CD14-positive monocyte (primary cell): ENCODE data around the gene POLA1. TPM values are rescaled to one million over a fixed set of nuclear protein-coding genes. Genes with fewer than 3 reads are reported as not detected.

Experiments
- DNase-seq, 3 donors: peaks; one replicate each; pipeline ENCODE4 v3.0.0-alpha.2; 2011 to 2022
- H2AFZ ChIP-seq: 2 replicates; pipeline ENCODE4 v1.6.0; 2012; ENCODE audit warnings: mild to moderate bottlenecking, low read depth, low read length, inconsistent platforms; ENCODE audit not compliant: insufficient read depth, poor library complexity, severe bottlenecking
- H3K27ac ChIP-seq, 2 donors: 1 replicate in 1 of 2; 2 replicates in 1 of 2; pipeline ENCODE4 v1.5.1; 2012 to 2013; ENCODE audit warnings: low read length in 2 of 2, control low read depth in 1 of 2, inconsistent platforms in 1 of 2, low read depth in 1 of 2, mild to moderate bottlenecking in 1 of 2
- H3K27me3 ChIP-seq, 2 donors: one replicate each; pipeline versions ENCODE4 v1.6.0 to v1.6.1; 2011 to 2013; ENCODE audit warnings: low read length in 2 of 2; ENCODE audit not compliant: control insufficient read depth in 2 of 2, insufficient read depth in 2 of 2
- H3K36me3 ChIP-seq, 2 donors: replicated peaks in 1 of 2; 1 replicate in 1 of 2; 2 replicates in 1 of 2; pipeline versions ENCODE4 v1.5.1 to v1.6.1; 2012 to 2013; ENCODE audit warnings: low read length in 2 of 2, control low read depth in 1 of 2, inconsistent platforms in 1 of 2, mild to moderate bottlenecking in 1 of 2; ENCODE audit not compliant: insufficient read depth in 2 of 2, control insufficient read depth in 1 of 2
- H3K4me1 ChIP-seq, 2 donors: 1 replicate in 1 of 2; 2 replicates in 1 of 2; pipeline versions ENCODE4 v1.5.1 to v1.6.1; 2012 to 2013; ENCODE audit warnings: low read length in 2 of 2, control low read depth in 1 of 2, inconsistent platforms in 1 of 2, mild to moderate bottlenecking in 1 of 2, moderate library complexity in 1 of 2; ENCODE audit not compliant: insufficient read depth in 2 of 2, control insufficient read depth in 1 of 2
- H3K4me2 ChIP-seq: replicated peaks from 2 replicates; pipeline ENCODE3; 2012; ENCODE audit warnings: low read length, moderate library complexity, mild to moderate bottlenecking; ENCODE audit not compliant: poor library complexity, severe bottlenecking; ENCODE audit errors: extremely low read depth
- H3K4me3 ChIP-seq, 3 experiments: fragments of 200-600 bp in 1 of 3; sonication (generic) in 1 of 3; replicated peaks in 1 of 3; 1 replicate in 2 of 3; 2 replicates in 1 of 3; pipeline ENCODE4 v1.5.1; 2011 to 2013; ENCODE audit warnings: low read length in 3 of 3, mild to moderate bottlenecking in 3 of 3, control low read depth in 2 of 3, low read depth in 2 of 3, inconsistent platforms in 1 of 3, moderate library complexity in 1 of 3
- H3K79me2 ChIP-seq: 2 replicates; pipeline ENCODE4 v1.6.0; 2012; ENCODE audit warnings: mild to moderate bottlenecking, control low read depth, inconsistent platforms, low read length, moderate library complexity; ENCODE audit not compliant: insufficient read depth
- H3K9ac ChIP-seq: 2 replicates; pipeline ENCODE4 v1.6.0; 2017; ENCODE audit warnings: low read length, mild to moderate bottlenecking; ENCODE audit not compliant: insufficient read depth, poor library complexity, severe bottlenecking
- H3K9me3 ChIP-seq, 2 donors: replicated peaks in 1 of 2; 1 replicate in 1 of 2; 2 replicates in 1 of 2; pipeline versions ENCODE4 v1.5.1 to v1.6.1; 2012 to 2013; ENCODE audit warnings: low read length in 2 of 2, control low read depth in 1 of 2; ENCODE audit not compliant: control insufficient read depth in 1 of 2, insufficient read depth in 1 of 2
- H4K20me1 ChIP-seq: 2 replicates; pipeline ENCODE4 v1.6.0; 2012; ENCODE audit warnings: mild to moderate bottlenecking, low read length, control low read depth, moderate library complexity; ENCODE audit not compliant: insufficient read depth
- H3K27ac Mint-ChIP-seq, 7 donors: one replicate each; pipeline ENCODE4 v1.8.0; 2020; ENCODE audit warnings: mild to moderate bottlenecking in 7 of 7, mixed read lengths in 7 of 7, moderate library complexity in 6 of 7, inconsistent platforms in 2 of 7
- H3K27me3 Mint-ChIP-seq, 3 donors: one replicate each; pipeline ENCODE4 v1.8.0; 2021 to 2022; ENCODE audit warnings: low read depth in 3 of 3, mild to moderate bottlenecking in 3 of 3, mixed read lengths in 3 of 3, moderate library complexity in 3 of 3, inconsistent platforms in 1 of 3
- H3K36me3 Mint-ChIP-seq, 2 donors: one replicate each; pipeline ENCODE4 v1.8.0; 2020; ENCODE audit warnings: mixed read lengths in 2 of 2, inconsistent platforms in 1 of 2, mild to moderate bottlenecking in 1 of 2
- H3K4me1 Mint-ChIP-seq: one replicate; pipeline ENCODE4 v1.8.0; 2020; ENCODE audit warnings: mild to moderate bottlenecking, mixed read lengths
- H3K4me3 Mint-ChIP-seq, 2 donors: one replicate each; pipeline ENCODE4 v1.8.0; 2020; ENCODE audit warnings: mild to moderate bottlenecking in 2 of 2, mixed read lengths in 2 of 2, moderate library complexity in 1 of 2
- H3K9me3 Mint-ChIP-seq, 7 donors: one replicate each; pipeline ENCODE4 v1.8.0; 2020 to 2022; ENCODE audit warnings: mixed read lengths in 7 of 7, mild to moderate bottlenecking in 6 of 7, moderate library complexity in 6 of 7, inconsistent platforms in 2 of 7
- WGBS: methylation state at CpG from one replicate; pipeline ENCODE4 v1.1.5; 2013; ENCODE audit warnings: missing lambda C conversion rate; ENCODE audit not compliant: insufficient coverage; 5-methylcytosine and 5-hydroxymethylcytosine counted together
- intact Hi-C, 2 donors: fragments of 100-400 bp; cut with micrococcal nuclease; formaldehyde crosslinking; loops; one replicate each; pipeline versions ENCODE4 v1.15.0 to v1.15.1; 2023
- polyA plus RNA-seq, 3 donors: library from polyadenylated mRNA; depleted of rRNA in 1 of 3; unstranded in 2 of 3; stranded (reverse) in 1 of 3; fragments of 300-500 nt in 2 of 3; fragments of >200 nt in 1 of 3; fragmentation: Illumina TruSeq in 2 of 3; gene quantifications; 1 replicate in 2 of 3; 2 replicates in 1 of 3; pipeline ENCODE4 v1.2.3, GENCODE V29; 2012 to 2021
- TF ChIP-seq, protein P1 (sequence below): fragments of 200-600 bp; IDR thresholded peaks from one replicate; pipeline ENCODE4 v1.8.0; 2022; ENCODE audit warnings: antibody characterized with exemption, mild to moderate bottlenecking

POLA1 gene
- polyA plus RNA-seq, 3 donors = 1.2 to 1.4 (median 1.3) TPM

DNA sequence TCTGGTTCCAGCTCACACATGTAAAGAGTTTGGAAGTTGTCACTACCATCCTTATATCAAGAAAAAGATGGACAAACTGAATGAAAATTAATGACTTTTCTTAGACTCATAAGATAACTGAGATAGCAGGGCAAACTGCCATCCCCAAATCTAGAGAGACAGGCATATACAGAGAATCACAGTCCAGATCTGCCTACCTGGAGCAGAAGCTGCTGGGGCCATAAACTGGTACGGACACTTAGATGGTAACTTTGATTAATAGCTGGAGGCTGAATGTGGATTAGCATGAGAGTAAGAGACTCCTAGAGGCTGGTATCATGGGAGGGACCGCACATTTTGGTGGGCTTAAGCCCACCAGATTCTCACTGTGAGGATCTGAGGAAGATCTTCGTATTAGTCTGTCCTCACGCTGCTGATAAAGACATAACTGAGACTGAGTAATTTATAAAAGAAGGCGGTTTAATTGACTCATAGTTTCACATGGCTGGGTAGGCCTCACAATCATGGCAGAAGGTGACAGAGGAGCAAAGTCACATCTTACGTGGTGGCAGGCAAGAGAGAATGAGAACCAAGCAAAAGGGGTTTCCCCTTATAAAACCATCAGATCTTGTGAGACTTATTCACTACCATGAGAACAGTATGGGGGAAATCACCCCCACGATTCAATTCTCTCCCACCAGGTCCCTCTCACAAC is 10.8 kb upstream of the POLA1 start:
- Histone ChIP-seq H3K9me3 (no peaks in the 10 kb centered on the region), H3K4me1 (no peaks in the 10 kb centered on the region), H3K36me3 (no peaks in the 10 kb centered on the region), H3K9ac (no peak overlapping the region), H2AFZ (no peak overlapping the region), H3K4me2 (no peak overlapping the region), H3K27ac (no peak overlapping the region), H3K27me3 (no peaks in the 10 kb centered on the region), H4K20me1 (no peaks in the 10 kb centered on the region), H3K4me3 (no peak overlapping the region), H3K79me2 (no peaks in the 10 kb centered on the region)
- intact Hi-C loops = no loop called here
- Mint-ChIP-seq H3K27ac (no peak overlapping the region), H3K4me3 (no peak overlapping the region), H3K9me3 (peaks cover 0 to 3% (median 1%) of the 10 kb centered on the region in 7 donors), H3K27me3 (peaks cover 7 to 15% (median 8%) of the 10 kb centered on the region in 3 donors), H3K36me3 (no peaks in the 10 kb centered on the region), H3K4me1 (no peaks in the 10 kb centered on the region)
- 93% methylated on average over 3 of the region's 7 CpGs for WGBS
- no peak for DNase-seq
- TF ChIP-seq, protein P1, sequence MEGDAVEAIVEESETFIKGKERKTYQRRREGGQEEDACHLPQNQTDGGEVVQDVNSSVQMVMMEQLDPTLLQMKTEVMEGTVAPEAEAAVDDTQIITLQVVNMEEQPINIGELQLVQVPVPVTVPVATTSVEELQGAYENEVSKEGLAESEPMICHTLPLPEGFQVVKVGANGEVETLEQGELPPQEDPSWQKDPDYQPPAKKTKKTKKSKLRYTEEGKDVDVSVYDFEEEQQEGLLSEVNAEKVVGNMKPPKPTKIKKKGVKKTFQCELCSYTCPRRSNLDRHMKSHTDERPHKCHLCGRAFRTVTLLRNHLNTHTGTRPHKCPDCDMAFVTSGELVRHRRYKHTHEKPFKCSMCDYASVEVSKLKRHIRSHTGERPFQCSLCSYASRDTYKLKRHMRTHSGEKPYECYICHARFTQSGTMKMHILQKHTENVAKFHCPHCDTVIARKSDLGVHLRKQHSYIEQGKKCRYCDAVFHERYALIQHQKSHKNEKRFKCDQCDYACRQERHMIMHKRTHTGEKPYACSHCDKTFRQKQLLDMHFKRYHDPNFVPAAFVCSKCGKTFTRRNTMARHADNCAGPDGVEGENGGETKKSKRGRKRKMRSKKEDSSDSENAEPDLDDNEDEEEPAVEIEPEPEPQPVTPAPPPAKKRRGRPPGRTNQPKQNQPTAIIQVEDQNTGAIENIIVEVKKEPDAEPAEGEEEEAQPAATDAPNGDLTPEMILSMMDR = no peak

- H3K27me3 Mint-ChIP-seq = peaks cover 7 to 15% (median 8%) of the 10 kb centered on the region in 3 donors
- DNase-seq = no peak
- no peak overlapping the region for H3K4me3 Mint-ChIP-seq
- H3K4me1 Mint-ChIP-seq = no peaks in the 10 kb centered on the region
- Histone ChIP-seq H3K9ac (no peak overlapping the region), H3K27me3 (no peaks in the 10 kb centered on the region), H3K27ac (no peak overlapping the region), H2AFZ (no peak overlapping the region), H3K4me1 (no peaks in the 10 kb centered on the region), H3K9me3 (no peaks in the 10 kb centered on the region), H4K20me1 (no peaks in the 10 kb centered on the region), H3K79me2 (no peaks in the 10 kb centered on the region), H3K4me3 (no peak overlapping the region), H3K4me2 (no peak overlapping the region), H3K36me3 (no peaks in the 10 kb centered on the region)
- intact Hi-C loops = no loop called here
- H3K36me3 Mint-ChIP-seq = no peaks in the 10 kb centered on the region
- H3K27ac Mint-ChIP-seq = no peak overlapping the region
- no CpG with 5 or more reads among the region's 2 CpGs for WGBS
- TF ChIP-seq, protein P1 = no peak
- H3K9me3 Mint-ChIP-seq = peaks cover 0 to 3% (median 1%) of the 10 kb centered on the region in 7 donors
Observed at GRCh38 chrX:24684048-24684447, 9.7 kb upstream of the POLA1 start.
